ELR (cell line): ENCODE results near the gene NRF1.
"Not testable (repeated sequence)": the region's sequence is repeated elsewhere in the genome, so short reads cannot be mapped to it uniquely, and the experiment has no call there.

Source experiments
- DNase-seq: peaks from one replicate; pipeline ENCODE4 v3.0.0-alpha.2; 2015; ENCODE audit warnings: low read depth

NRF1 gene

DNA sequence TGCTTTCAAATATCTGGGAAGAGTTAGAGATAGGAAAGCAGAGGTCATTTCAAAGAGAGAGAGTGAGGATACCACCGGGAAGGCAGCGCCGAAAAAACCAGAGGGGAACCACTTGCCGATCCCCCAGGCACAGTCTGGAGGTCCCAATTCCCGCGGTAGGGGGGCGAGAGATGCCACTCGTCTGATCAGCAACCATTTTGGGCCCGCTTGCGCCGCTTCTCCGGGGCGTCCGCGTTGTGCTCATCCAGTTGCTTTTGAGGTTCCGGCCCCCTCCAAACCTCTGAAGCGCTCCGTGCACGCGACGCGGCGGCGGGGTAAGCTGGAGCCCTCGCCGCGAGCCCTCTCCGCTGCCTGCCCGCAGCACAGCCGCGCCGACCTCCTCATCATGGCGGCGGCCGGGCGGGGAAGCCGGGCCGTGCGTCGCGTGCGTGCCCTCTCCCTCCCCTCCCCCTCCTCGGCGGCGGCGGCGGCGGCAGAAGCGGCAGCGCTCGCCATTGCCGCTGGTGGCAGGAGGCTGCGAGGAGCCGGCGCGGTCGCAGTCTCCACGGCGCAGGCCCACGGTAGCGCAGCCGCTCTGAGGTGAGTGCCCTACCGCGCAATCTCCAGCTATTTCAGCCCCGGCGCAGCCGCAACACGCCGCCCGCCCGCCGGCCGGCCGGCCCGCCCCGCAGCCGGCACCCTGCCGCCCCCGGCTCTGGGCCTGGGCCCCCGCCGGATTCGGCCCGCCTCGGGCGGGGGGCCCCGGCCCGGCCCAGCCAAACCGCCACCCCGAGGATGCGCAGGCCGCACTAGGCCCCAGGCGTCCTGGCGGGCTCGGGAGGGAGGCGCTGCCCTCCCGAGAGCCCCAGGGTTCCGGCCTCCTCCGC is at the start of gene NRF1:
NRF1 (plus strand) TSS at position 475 of the 866 bp plus-strand sequence. CDS start 45,632 bp downstream, outside the sequence.
- peak; percentile 86 for DNase-seq

- DNase-seq, result not testable (repeated sequence)
Measured at GRCh38 chr7:129566323-129566722, 45.2 kb upstream of the NRF1 start.

DNA sequence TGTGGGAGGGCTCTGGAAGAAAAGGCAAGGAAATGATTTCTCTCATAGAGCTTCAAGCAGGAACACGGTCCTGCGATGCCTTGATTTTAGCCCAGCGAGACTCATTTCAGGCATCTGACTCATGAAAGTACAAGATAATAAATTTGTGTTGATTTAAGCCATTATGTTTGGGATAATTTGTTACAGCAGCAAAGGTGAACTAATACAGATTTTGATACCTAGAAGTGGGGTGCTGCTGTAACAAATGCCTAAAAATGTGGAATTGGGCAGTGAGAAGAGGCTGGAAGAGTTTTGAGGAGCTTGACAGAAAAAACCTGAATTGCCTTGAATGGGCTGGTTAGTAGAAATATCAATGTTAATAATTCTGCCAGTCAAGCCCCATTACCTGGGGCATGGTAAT is 44.1 kb upstream of the NRF1 start:
- no peak for DNase-seq

DNA sequence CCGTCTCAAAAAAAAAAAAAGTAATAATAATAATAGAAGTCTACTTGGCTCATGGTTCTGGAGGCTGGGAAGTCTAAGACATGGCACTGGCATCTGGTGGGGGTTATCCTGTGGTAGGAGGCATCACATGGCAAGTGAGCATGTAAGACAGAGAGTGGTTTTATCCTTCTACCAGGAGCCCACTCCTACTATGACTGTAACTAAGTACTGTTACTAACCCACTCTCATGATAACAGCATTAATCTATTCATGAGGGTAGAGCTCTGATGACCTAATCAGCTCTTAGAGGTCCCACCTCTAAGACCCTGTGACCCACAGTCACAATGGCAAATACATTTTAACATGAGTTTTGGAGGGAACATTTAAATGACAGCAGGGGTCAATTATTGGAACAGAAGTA is 43.3 kb upstream of the NRF1 start:
- DNase-seq, result no peak

- no peak for DNase-seq
Measured at GRCh38 chr7:129569326-129569725, 42.2 kb upstream of the NRF1 start.

GRCh38 chr7:129569811-129570215 is 41.7 kb upstream of the NRF1 start:
- peak; percentile 94 for DNase-seq

GRCh38 chr7:129571201-129571600 is 40.3 kb upstream of the NRF1 start:
- DNase-seq, result no peak

- no peak for DNase-seq
Measured at GRCh38 chr7:129572205-129572604, 39.3 kb upstream of the NRF1 start.

DNA sequence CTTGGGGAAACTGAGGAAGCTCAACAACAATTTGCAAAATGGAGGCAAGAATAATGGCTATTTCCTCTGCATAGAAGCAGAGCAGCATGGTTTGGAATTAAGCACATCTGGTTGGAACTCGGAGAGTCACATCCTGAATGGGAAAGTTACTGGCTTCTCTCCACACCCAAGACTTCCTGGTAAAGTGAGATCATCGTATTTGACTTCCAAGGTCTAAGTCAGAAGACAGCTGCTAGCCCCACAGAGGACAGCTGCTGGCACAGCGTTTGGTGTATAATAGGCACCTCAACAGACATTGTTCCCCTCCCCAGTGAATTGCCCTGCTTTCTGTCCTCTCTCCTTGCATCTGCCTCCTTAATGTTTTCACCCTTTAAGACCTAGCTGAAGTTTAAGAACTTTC is 37.0 kb upstream of the NRF1 start:
- peak; percentile 81 for DNase-seq

- DNase-seq, result no peak
Measured at GRCh38 chr7:129575699-129576098, 35.8 kb upstream of the NRF1 start.

GRCh38 chr7:129576138-129576537 is 35.4 kb upstream of the NRF1 start:
- no peak for DNase-seq

- no peak for DNase-seq
Measured at GRCh38 chr7:129578829-129579228, 32.7 kb upstream of the NRF1 start.

DNA sequence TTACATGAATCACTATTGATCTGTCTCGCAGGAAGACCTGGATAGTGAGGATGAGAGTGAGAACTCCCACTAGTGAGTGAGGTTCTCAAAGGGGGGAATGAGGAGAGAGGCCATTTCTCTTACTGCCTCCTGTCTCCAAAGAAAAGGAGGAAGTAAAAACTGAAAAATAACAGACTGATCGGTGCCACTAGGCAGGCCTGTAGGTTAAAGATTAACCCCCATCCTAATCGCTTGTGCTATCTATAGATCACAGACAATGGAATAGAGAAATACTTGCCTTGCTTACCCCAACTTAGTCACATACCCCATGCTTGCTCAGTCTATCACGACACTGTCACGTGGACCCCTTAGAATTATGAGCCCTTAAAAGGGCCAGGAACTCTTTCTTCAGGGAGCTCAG is 25.3 kb upstream of the NRF1 start:
- not testable (repeated sequence) for DNase-seq

GRCh38 chr7:129588268-129588667 is 23.3 kb upstream of the NRF1 start:
- DNase-seq, result no peak

DNA sequence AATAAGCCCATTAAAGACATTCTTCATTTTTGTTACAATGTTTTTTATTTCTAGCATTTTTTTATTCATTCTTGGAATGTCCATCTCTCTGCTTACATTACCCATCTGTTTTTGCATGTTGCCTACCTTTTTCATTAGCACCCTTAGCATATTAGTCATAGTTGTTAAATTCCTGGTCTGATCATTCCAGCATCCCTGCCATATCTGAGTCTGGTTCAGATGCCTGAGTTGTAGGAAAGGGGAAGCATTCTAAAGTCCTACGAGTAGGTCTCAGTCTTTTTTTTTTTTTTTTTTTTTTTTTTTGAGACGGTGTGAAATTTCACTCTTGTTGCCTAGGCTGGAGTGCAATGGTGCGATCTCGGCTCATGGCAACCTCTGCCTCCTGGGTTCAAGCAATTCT is 19.7 kb upstream of the NRF1 start:
- no peak for DNase-seq

DNA sequence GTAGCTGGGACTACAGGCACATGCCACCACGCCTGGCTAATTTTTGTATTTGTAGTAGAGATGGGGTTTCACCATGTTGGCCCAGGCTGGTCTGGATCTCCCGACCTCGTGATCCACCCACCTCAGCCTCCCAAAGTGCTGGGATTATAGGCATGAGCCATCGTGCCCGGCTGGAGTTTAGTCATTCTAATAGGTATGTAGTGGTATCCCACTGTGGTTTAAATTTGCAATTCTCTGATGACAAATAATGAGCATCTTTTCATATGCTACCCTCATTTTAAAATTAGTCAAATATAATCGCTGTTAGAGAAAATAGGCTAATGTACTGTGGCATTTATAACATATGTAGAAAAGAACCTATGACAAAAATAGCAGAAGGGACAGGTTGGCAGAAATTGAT is 15.1 kb upstream of the NRF1 start:
- peak; percentile 81 for DNase-seq

DNA sequence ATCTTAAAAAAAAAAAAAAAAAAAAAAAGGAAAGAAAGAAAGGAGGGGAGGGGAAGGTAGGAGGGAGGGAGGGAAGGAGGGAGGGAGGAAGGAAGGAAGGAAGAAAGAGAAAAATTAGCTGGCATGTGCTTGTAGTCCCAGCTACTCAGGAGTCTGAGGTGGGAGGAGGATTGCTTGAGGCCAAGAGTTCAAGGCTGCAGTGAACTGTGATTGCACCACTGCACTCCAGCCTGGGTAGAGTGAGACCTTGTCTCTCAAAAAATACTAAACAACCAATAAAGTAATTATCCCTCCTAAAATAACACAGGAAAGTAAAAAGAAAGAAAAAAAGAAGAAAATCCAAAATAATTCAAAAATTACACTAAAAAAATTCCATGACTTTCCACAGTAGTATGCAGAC is 13.8 kb upstream of the NRF1 start:
- DNase-seq, result no peak

- DNase-seq, result no peak
Measured at GRCh38 chr7:129599174-129599573, 12.3 kb upstream of the NRF1 start.

DNA sequence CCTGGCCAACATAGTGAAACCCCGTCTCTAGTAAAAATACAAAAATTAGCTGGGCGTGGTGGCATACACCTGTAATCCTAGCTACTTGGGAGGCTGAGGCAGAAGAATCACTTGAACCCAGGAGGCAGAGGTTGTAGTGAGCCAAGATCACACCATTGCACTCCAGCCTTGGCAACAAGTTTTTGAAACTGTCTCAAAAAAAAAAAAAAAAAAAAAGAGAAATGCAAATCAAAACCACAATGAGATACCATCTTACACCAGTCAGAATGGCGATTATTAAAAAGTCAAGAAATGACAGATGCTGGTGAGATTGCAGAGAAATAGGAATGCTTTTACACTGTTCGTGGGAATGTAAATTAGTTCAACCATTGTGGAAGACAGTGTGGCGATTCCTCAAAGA is 7.9 kb upstream of the NRF1 start:
- not testable (repeated sequence) for DNase-seq

GRCh38 chr7:129604021-129604420 is 7.5 kb upstream of the NRF1 start:
- DNase-seq, result not testable (repeated sequence)

DNA sequence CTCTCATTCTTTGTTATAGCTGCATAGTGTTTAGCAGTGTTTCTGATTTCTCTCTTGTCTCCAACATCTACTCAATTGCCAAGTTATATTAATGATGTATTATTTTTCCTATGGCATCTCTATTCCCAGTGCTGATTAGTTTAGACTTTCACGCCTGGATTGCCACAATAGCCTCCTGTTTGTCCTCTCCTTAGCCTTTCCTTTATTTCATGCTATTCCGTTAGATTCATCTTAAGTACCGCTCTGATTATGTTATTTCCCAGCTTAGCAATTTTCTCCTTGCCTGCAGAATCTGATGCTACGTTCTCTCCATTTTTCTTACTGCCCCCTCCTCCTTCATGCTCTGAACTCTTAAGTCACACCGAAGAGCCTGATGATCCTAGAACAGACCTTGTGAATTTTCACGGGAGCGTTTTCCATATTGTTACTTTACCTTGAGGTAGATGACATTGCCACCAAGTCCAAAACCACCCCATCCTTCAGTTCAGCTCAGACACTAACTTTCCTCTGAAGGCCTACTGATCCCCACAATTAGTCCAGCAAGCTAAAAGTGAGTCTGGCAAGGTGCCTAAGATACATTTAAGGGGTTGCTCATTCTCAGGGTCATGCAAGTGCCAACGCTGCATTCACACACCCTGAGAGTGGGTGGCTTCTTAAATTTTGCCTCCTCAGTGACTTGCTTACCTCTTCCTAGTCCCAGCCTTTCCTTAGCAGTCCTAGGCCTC is 6.6 kb upstream of the NRF1 start:
- DNase-seq, result no peak

DNA sequence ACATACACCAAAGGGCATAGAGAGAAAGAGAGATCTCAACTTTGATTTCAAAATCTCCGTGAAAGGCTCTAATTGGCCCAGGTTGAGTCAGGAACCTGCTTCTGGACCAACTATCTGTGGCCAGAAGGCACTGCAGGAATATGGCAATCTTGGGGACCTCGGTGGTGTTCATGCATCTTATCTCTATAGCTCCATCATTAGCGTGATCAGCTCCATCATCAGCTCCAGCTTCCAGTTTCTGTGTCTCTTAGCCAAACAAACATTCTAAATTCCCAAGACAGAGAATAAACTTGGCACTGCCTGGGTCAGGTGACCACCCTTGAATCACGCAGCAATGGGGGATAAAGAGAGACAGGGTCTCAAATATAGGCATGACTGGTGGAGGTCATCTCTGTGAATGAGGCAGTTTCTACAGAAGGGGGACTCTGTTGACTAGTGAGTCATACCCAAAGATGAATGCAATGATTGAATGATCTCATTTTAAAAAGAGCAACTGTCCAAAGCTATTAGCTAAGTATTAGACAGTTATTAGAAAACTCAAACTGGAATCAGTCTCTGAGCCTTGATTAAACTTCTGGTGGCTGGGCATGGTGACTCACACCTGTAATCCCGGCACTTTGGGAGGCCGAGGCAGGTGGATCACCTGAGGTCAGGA is 5.4 kb upstream of the NRF1 start:
- no peak for DNase-seq

DNA sequence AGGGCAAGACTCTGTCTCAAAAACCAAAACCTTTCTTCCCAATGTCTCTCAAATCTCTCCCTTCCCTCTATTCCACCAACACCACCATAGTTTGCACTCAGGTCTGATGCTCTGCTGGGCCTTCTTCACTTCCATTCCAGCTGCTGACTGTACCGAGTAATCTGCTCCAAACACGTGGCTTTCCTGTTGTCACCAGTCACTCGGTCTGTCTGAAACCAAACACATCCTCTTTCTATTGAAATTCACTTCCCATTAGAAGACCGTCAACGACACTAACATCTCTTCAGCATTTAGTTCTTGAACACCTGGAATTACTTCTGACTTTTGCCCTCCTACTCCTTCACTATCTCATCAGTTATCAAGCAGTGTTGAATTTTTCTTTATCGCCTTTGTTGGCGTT is 4.7 kb upstream of the NRF1 start:
- no peak for DNase-seq
